ENCODE data around the gene UMAD1. TPM values are rescaled to one million over a fixed set of nuclear protein-coding genes. Genes with fewer than 3 reads are reported as not detected.

Gene UMAD1
- total and polyA plus RNA-seq, 2 donors (not counting 3 experiments of a cell fraction or from before 2014, with no cell fraction given), result 5.6 to 6.6 TPM

- Histone ChIP-seq H3K9me1 (replicated peaks; ENCODE audit: control insufficient read depth, extremely low read depth, insufficient read depth, low read length) (no peaks in the 10 kb centered on the region), H3K4me2 (ENCODE audit: insufficient read depth, low read length) (no peak overlapping the region), H3K27ac (ENCODE audit: insufficient read depth, low read depth, low read length) (no peak overlapping the region), H3K4me3 (replicated peaks in 1 of 3; ENCODE audit: insufficient read depth in 1 of 3, low read depth in 1 of 3, low read length in 3 of 3) (no peak overlapping the region), H3K9ac (replicated peaks; ENCODE audit: extremely low read depth, insufficient read depth, low read length) (no peak overlapping the region), H2AFZ (ENCODE audit: low read depth, low read length) (no peak overlapping the region), H4K20me1 (replicated peaks; ENCODE audit: control insufficient read depth, extremely low read depth, insufficient read depth, low read length) (no peaks in the 10 kb centered on the region), H3K4me1 (ENCODE audit: control insufficient read depth, extremely low read depth, insufficient read depth, low read length) (no peaks in the 10 kb centered on the region), H3K79me2 (ENCODE audit: control insufficient read depth, insufficient read depth, low read length) (no peaks in the 10 kb centered on the region), H3K27me3 (ENCODE audit: control insufficient read depth in 2 of 2, insufficient read depth in 2 of 2, low read length in 2 of 2) (no peaks in the 10 kb centered on the region), H3K36me3 (ENCODE audit: control insufficient read depth in 2 of 2, extremely low read depth in 1 of 2, insufficient read depth in 2 of 2, low read length in 2 of 2) (no peaks in the 10 kb centered on the region), H3K9me3 (replicated peaks; ENCODE audit: control insufficient read depth, insufficient read depth, low read length) (no peaks in the 10 kb centered on the region)
- BruUV-seq (replicated peaks), result no TSS peak
- FAIRE-seq (no peak), DNase-seq (ENCODE audit: low read depth, low spot score) (no peak)
- intact Hi-C loops (cut with micrococcal nuclease), result no loop called here
- TF ChIP-seq CTCF (IDR thresholded peaks at IDR 0.05; ENCODE audit: extremely low read depth in 1 of 2, insufficient read depth in 1 of 2, low read depth in 1 of 2, low read length in 2 of 2) (no peak), POLR2AphosphoS5 (IDR thresholded peaks at IDR 0.05; ENCODE audit: insufficient read depth, low read depth, low read length) (no peak), MAX (IDR thresholded peaks at IDR 0.05; ENCODE audit: insufficient read depth, insufficient read length) (no peak), GATA2 (IDR thresholded peaks at IDR 0.05; ENCODE audit: insufficient read depth, insufficient read length, low read depth, low read length) (no peak), FOS (IDR thresholded peaks at IDR 0.05; ENCODE audit: borderline replicate concordance, insufficient read depth, low read length) (no peak), EZH2 (IDR thresholded peaks at IDR 0.05; ENCODE audit: borderline replicate concordance, low read depth, low read length, severe bottlenecking) (no peak), JUN (IDR thresholded peaks at IDR 0.05; ENCODE audit: borderline replicate concordance, insufficient read depth, insufficient read length, low read depth) (no peak), MYC (IDR thresholded peaks at IDR 0.05; ENCODE audit: low read depth, low read length) (no peak), POLR2A (IDR thresholded peaks at IDR 0.05; ENCODE audit: low read depth, low read length) (no peak)
- POLR2A ChIA-PET, result interaction anchor here (1.1 kb wide), 1 partner anchor 50 kb away, joined by 3 read pairs; the partner anchor contains the start of gene GLCCI1
- dilution Hi-C loops (cut with MboI; ENCODE audit: extremely low pct_ligation_motif_present, low sequenced_read_pairs), result no loop called here
- CTCF ChIA-PET, result interaction anchor here (0.8 to 1.4 kb wide), 2 partner anchors 9 to 11 kb away, joined by 3 read pairs; no protein-coding TSS in a partner anchor
Observed at GRCh38 chr7:7918736-7919448, 278.3 kb downstream of the UMAD1 start.
